Right lobe of liver (tissue), 4 donors: Measurements from ENCODE around the gene INPP5A.

Experiments used
- CTCF ChIP-seq, 4 donors: fragments of 200-600 bp in 3 of 4; fragments of 450-650 bp in 1 of 4; IDR thresholded peaks; one replicate each; pipeline versions ENCODE4 v1.5.1 to v1.8.0; 2016 to 2022; ENCODE audit warnings: antibody characterized with exemption in 4 of 4, mild to moderate bottlenecking in 2 of 4
- POLR2A ChIP-seq: fragments of 450-650 bp; IDR thresholded peaks from one replicate; pipeline ENCODE4 v1.6.1; 2017; ENCODE audit warnings: antibody characterized with exemption, mild to moderate bottlenecking
- donor health status: DM: no; HTN: no; CAD: no.
- donor health status: DM: no; HTN: no; CAD: no.
- donor health status: DM: no; HTN: yes; CAD: no.

GRCh38 chr10:132766291-132766690, 228.7 kb downstream of the INPP5A start:
- TF ChIP-seq CTCF (IDR thresholded peaks at IDR 0.05) (no peak), POLR2A (no peak)
